ENCODE results near the gene DAAM1.

- no peak for TF ChIP-seq CTCF (IDR thresholded peaks at IDR 0.05)
- no peak for TF ChIP-seq POLR2A (IDR thresholded peaks at IDR 0.05)
These were observed 48.2 kb upstream of the DAAM1 start for GRCh38 chr14:59140106-59140843.

Data from thyroid gland (tissue), 4 donors.